Activated T-cell treated with anti-CD3 and anti-CD28 coated beads for 24 hours (primary cell): ENCODE results near the gene ZNF467.

Source experiments
- DNase-seq: peaks from one replicate; pipeline ENCODE4 v3.0.0-alpha.2; 2020; ENCODE audit warnings: low read depth

ZNF467 gene

DNA sequence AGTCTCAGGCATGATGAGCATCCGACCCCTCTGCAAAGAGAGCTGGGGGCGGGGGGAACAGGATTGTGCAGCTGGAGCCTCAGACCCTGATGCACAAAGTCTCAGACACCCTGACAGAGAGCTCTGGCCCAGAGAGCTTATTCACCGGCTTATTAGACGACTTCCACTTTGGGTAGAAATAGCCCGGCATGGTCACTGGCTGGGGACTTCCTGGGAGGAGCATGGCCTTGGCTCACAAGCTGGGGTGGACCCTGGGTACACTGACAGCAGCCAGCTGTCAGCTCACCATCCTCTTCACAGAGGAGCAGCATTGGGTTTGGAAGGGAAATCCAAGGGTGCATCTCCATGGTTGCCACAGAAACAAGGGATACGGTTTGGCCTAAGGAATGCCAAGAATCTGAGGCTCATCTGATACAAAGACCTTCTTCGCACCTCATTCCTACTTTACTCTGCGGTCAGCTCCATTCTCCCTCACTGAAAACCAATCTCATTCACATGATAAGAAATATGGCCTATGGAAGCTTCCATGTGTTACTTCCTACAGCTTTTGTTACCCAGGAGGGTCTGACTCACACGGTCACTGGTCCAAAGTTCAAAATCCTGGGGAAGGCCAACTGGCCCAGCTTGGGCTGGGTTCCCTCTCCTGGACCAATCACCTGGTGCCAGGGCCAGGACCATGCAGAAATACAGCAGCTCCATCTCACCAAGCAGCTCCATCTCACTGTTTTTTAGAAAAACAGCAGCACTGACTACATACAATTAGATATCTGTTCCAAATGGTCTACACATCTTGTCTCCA is 25.1 kb downstream of the ZNF467 start:
- no peak for DNase-seq

DNA sequence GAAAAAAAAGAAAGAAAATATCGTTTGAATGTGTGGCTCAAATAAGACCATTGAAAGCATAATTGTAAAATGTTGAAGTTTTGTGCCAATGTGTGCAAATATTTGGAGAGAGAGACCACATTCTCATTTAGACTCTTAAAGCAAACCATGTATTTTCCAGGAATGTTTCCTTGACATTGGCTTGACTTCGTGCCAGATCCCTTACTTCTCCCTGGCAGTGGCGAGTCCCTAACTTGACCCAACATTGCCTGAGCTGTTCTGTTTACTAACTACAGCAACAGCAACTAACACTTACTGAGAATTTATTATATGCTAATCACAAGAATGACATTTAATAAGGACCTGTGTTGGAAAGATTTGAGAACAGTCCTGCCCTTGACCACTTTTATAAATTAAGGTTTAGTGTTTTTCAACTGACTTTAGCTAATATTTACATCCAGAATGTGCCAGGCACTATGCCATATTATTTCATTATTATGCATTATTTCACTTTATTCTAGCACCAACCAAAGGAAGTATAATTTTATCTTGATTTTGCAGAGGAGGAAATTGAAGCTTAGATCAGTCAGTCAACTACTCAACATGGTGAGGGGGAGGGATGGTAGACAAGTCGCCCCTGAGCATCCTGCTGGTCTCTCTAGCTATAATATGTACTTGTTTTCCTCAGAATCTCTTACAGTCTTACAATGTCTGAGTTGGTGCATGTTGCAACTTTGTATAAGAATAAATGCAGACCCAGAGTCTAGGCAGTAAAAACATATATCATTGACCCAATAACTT is 29.7 kb downstream of the ZNF467 start:
- DNase-seq, result no peak

- peak; percentile 54 for DNase-seq
Observed at GRCh38 chr7:149742075-149742701, 31.2 kb downstream of the ZNF467 start.

- no peak for DNase-seq
Observed at GRCh38 chr7:149741629-149742028, 31.8 kb downstream of the ZNF467 start.

DNA sequence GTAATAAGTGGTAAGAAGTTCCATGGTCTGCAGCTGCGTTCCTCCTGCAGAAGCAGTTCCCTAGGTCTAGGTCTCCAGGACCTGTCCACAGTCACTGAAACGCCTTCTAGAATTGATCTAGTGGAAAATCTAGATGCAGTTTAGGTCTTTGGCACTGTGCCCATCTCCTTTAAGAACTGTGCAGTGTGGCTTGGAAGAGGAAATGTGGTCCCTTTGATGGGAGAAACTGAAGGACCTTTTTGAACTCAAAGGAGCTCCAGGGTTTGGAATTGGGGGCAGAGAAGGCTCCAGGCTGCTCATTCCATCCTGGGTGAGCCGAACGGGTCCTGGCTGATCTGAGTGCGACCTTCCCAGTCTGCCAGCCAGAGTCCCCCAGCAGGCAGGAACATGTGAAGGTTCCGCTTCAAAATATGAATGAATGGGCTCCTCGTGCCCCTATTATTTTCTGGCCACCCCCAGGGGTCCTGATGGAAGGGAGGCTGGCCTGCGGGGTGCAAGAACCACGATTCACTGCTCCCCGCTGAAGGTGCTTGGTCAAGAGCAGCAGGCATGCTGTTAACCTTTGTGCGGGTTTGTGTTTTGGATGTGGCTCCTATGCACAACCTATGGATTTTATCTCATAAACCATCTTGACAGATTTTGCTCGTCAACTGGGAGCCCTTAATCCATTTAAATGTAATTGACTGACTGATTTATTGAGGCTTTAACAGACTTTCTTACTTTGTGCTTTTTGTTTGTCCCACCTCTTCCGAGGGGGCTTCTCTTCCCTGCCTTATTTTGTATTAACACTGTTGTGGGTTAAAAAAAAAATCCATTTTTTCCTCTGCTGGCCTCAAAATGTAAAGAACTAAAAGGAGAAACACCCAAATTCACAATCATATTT is 36.7 kb downstream of the ZNF467 start:
- DNase-seq, result no peak

DNA sequence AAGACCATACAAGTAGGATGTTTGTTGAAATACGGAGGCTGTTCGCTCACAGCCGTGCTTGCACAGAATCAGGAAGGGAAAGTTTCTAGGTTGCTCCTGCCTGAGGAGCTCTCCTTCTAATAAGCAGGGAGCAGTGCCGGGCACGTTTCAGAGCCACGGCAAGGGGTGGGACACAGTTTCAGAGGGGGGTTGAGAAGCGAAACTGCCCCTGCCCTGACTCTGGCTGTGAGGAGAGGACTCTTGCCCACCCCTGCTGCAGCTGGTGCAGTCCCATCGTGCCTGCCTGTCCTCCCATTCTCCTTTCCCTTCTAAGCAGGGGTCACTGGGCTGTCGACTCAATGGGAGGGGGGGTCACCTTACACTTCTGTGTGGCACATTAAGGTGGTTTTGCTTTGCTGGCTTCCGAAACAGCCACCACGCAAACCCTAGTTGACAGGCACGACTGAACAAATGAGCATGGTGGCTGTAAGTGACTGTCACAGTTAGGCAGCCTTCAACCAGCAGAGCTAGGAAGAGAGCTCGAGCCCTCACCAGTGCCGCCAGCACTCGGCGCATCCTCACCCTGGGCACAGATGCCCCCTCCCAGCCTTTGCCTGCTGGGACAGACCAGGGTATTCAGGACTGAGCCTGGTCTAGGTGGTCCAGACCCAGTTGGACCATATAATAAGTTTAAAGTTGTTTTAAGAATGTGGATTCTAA is 37.5 kb downstream of the ZNF467 start:
- DNase-seq, result no peak

GRCh38 chr7:149735181-149735602 is 38.2 kb downstream of the ZNF467 start:
- no peak for DNase-seq

DNA sequence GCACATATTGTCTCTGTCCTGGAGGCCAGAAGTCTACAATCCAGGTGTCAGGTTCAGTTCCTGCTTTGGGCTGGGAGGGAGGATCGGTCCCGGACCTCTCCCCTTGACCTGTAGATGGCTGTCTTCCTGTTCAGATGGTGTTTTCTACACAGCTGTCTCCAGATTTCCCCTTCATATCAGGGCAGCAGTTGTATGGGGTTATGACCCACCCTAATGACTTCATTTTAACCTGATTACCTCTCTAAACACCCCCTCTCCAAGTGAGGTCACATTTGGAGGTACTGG is 38.7 kb downstream of the ZNF467 start:
- no peak for DNase-seq

DNA sequence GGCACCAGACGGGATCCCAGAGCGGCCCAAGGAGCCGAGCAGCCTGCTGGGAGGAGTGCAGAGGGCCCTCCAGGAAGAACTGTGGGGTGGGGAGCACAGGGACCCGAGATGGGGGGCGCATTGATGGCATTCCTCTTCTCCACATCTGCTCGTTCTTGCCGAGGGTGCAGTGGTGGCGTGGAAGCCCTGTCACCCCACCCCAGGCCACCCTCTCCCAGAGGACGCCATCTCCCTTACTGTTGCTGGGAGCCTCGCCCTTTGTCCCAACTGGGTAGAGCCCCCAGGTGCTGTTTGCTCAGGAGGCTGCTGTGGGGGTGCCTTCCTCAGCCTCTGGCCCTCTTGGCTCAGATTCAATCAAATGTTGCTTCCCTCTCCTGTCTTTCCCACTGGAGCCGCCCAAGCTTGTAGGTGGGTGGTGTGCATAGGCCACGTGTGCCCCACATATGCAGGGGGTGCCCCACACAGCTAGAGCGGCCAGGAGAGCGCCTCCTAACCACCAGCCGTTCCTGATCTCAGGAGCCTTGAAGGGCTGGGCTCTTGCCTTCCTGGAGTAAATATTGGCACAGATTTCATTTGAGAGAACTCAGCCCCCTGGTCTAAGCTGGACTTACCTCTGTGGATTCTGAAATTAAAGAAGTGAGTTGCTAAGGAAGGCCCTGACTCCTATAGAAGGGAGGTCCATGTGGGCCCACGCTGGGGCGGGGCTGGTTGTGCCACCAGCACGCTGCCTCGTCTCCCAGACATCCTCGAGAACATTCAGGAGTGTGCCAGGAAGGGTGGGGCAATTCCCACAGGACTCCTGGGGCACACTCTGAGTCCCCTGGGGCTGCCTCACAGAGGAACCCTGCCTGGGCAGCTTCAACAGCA is 39.2 kb downstream of the ZNF467 start:
- DNase-seq, result no peak

DNA sequence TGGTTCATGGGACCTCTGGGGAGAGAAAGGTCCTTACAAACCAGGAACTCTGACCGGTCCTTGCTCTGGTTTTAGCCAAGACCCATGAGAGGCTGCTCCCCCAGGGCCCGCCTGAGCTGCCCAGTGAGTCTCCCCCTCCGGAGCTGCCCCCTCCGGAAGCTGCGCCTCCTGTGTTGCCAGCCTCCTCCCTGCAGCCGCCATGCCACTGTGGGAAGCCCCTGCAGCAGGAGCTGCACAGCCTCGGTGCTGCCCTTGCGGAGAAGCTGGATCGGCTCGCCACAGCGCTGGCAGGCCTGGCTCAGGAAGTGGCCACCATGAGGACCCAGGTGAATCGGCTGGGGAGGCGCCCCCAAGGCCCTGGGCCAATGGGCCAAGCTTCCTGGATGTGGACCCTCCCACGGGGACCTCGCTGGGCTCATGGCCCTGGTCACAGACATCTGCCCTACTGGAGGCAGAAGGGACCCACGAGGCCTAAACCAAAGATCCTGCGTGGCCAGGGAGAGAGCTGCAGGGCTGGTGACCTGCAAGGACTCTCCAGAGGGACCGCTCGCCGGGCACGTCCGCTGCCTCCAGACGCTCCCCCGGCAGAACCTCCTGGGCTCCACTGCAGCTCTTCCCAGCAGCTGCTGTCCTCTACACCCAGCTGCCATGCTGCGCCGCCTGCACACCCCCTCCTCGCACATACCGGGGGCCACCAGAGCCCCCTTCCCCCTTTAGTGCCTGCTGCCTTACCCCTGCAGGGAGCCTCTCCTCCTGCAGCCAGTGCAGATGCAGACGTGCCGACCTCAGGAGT is 40.1 kb downstream of the ZNF467 start:
- no peak for DNase-seq

DNA sequence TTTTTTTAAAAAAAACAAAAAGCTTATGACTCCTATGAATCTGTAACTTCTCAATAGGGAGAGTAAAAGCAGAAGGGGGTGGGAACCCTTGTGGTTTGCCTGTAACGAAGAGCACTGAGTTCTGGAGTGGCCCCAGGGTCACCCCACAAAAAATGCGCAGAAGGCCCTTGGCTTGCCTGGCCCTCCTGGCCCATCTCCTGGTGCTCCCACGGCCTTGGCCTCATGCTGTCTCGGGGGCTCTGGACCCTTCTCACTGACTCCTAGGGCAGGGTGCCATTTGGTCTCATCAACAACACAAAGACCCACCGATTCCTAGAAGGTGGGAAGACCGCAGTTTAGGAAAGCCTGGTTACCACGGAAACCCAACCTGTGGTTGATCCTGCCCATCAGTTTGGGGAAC is 40.8 kb downstream of the ZNF467 start:
- DNase-seq, result no peak

GRCh38 chr7:149732111-149732561 is 41.3 kb downstream of the ZNF467 start:
- DNase-seq, result no peak

DNA sequence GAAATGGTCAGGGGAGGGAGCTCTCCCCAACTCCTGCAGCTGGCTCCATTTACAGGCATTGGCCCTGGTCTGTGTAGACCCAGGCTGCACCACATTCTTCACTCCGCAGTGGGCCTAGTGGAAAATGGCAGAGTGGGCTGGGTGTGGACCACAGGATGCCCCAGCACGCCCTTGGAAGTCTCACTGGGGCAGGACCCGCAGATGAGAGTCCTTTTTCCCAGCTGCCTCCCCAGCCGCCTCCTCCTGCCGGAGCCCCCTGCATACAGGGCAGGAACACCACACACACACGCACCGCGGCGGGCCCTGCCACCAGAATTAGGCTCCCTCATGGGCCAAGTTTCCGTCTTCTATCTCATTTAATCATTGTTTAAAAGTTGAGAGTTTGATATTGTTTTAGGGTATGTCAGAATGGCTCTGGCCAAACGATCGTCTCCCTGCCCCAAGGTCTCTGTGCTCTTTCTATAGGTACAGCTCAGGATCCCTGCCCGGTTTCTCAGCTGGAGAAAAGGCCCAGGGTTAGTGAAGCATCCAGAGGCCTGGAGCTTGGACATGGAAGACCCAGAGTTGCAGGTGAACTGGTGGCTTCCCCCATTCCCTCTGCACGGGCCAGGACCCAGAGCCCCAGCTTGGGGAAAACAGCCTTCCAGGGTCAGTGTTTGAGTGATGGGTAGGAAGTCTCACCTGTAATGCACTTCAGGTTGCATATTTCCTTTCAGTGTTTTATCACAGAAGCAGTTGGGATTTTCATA is 42.0 kb downstream of the ZNF467 start:
- no peak for DNase-seq

- no peak for DNase-seq
Observed at GRCh38 chr7:149729983-149730801, 43.2 kb downstream of the ZNF467 start.

- DNase-seq, result no peak
Observed at GRCh38 chr7:149729586-149729982, 43.8 kb downstream of the ZNF467 start.

- DNase-seq, result no peak
Observed at GRCh38 chr7:149728491-149729375, 44.7 kb downstream of the ZNF467 start.

GRCh38 chr7:149727899-149728476 is 45.4 kb downstream of the ZNF467 start:
- no peak for DNase-seq
